Measurements from ENCODE around the gene SASH1. TPM values are rescaled to one million over a fixed set of nuclear protein-coding genes. Genes with fewer than 3 reads are reported as not detected.

The SASH1 gene
- total and polyA plus RNA-seq, 9 of the 15 experiments (the other 6 are each of a cell fraction or from before 2014, with no cell fraction given) = 0.35 to 3.5 (median 1.6) TPM

GRCh38 chr6:148530394-148530953 is 187.8 kb downstream of the SASH1 start (continued):
- no peak for TF ChIP-seq ILK (tag; IDR thresholded peaks at IDR 0.05; ENCODE audit: borderline replicate concordance, low read depth)
- TF ChIP-seq ZNF23 (CRISPR knock-in tag; IDR thresholded peaks at IDR 0.05) = no peak
- no peak for TF ChIP-seq ZHX1 (conservative IDR thresholded peaks at IDR 0.05; ENCODE audit: low read length)
- TF ChIP-seq SMARCA4 (IDR thresholded peaks at IDR 0.05) = peak; percentile 78; the same call in 1 of the 2 replicates
- TF ChIP-seq, protein P1, sequence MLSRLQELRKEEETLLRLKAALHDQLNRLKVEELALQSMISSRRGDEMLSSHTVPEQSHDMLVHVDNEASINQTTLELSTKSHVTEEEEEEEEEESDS (CRISPR knock-in tag; IDR thresholded peaks at IDR 0.05) = no peak
- TF ChIP-seq HES1 (IDR thresholded peaks at IDR 0.05; ENCODE audit: low read depth) = no peak
- TF ChIP-seq TCFL5 (CRISPR knock-in tag; conservative IDR thresholded peaks at IDR 0.05) = no peak
- no peak for TF ChIP-seq NR0B1 (IDR thresholded peaks at IDR 0.05; ENCODE audit: partially characterized antibody)
- no peak for TF ChIP-seq JUNB (CRISPR knock-in tag; conservative IDR thresholded peaks at IDR 0.05)
- TF ChIP-seq ZNF644 (tag; IDR thresholded peaks at IDR 0.05; ENCODE audit: low read depth) = no peak
- TF ChIP-seq KLF6 (CRISPR knock-in tag; IDR thresholded peaks at IDR 0.05; ENCODE audit: borderline replicate concordance) = no peak
- no peak for TF ChIP-seq BRCA1 (IDR thresholded peaks at IDR 0.05)
- no peak for TF ChIP-seq BRCA1 (CRISPR knock-in tag; IDR thresholded peaks at IDR 0.05)
- no peak for TF ChIP-seq ZNF253 (CRISPR knock-in tag; conservative IDR thresholded peaks at IDR 0.05)
- TF ChIP-seq, protein P2, sequence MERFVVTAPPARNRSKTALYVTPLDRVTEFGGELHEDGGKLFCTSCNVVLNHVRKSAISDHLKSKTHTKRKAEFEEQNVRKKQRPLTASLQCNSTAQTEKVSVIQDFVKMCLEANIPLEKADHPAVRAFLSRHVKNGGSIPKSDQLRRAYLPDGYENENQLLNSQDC (CRISPR knock-in tag; IDR thresholded peaks at IDR 0.05) = no peak
- TF ChIP-seq SMARCE1 (IDR thresholded peaks at IDR 0.05) = peak; percentile 47; the same call in 1 of the 2 replicates
- TF ChIP-seq SRSF7 (optimal IDR thresholded peaks at IDR 0.05; ENCODE audit: low read depth, low read length) = no peak
- TF ChIP-seq, protein P3, sequence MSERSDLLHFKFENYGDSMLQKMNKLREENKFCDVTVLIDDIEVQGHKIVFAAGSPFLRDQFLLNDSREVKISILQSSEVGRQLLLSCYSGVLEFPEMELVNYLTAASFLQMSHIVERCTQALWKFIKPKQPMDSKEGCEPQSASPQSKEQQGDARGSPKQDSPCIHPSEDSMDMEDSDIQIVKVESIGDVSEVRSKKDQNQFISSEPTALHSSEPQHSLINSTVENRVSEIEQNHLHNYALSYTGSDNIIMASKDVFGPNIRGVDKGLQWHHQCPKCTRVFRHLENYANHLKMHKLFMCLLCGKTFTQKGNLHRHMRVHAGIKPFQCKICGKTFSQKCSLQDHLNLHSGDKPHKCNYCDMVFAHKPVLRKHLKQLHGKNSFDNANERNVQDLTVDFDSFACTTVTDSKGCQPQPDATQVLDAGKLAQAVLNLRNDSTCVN (CRISPR knock-in tag; IDR thresholded peaks at IDR 0.05) = peak; percentile 35; the same call in 1 of the 2 replicates
- TF ChIP-seq ZNF668 (CRISPR knock-in tag; IDR thresholded peaks at IDR 0.05) = no peak
- TF ChIP-seq MXI1 (IDR thresholded peaks at IDR 0.05; ENCODE audit: low read depth, low read length) = no peak
- TF ChIP-seq ZNF3 (CRISPR knock-in tag; IDR thresholded peaks at IDR 0.05) = no peak
- TF ChIP-seq ZKSCAN1 (IDR thresholded peaks at IDR 0.05; ENCODE audit: low read depth, low read length) = no peak
